Trophoblast cell (in vitro differentiated cells and primary cell): ENCODE data around the gene LPP.

Experiments used
- DNase-seq, 2 donors: peaks; one replicate each; pipeline ENCODE4 v3.0.0-alpha.2; 2016
- H2AFZ ChIP-seq: 2 replicates; pipeline ENCODE4 v1.6.1; 2013; ENCODE audit warnings: low read length, moderate library complexity, mild to moderate bottlenecking; ENCODE audit not compliant: insufficient read depth, poor library complexity
- H2AK5ac ChIP-seq: 2 replicates; pipeline ENCODE4 v1.6.1; 2013; ENCODE audit warnings: mild to moderate bottlenecking, low read length
- H2BK120ac ChIP-seq: 2 replicates; pipeline ENCODE4 v1.6.1; 2013; ENCODE audit warnings: low read length, mild to moderate bottlenecking, moderate library complexity; ENCODE audit not compliant: insufficient read depth, poor library complexity
- H2BK12ac ChIP-seq: 2 replicates; pipeline ENCODE4 v1.6.1; 2013; ENCODE audit warnings: mild to moderate bottlenecking, low read length, moderate library complexity
- H2BK5ac ChIP-seq: 2 replicates; pipeline ENCODE4 v1.6.1; 2013; ENCODE audit warnings: low read length, low read depth, moderate library complexity, mild to moderate bottlenecking; ENCODE audit not compliant: poor library complexity
- H3K14ac ChIP-seq: 2 replicates; pipeline ENCODE4 v1.6.1; 2013; ENCODE audit warnings: mild to moderate bottlenecking, low read length
- H3K18ac ChIP-seq: 2 replicates; pipeline ENCODE4 v1.6.1; 2013; ENCODE audit warnings: mild to moderate bottlenecking, low read length
- H3K23ac ChIP-seq: 2 replicates; pipeline ENCODE4 v1.6.1; 2013; ENCODE audit warnings: low read length
- H3K27ac ChIP-seq: 2 replicates; pipeline ENCODE4 v1.5.1; 2013; ENCODE audit warnings: low read depth, mild to moderate bottlenecking, inconsistent platforms, low read length, moderate library complexity
- H3K27me3 ChIP-seq: 2 replicates; pipeline ENCODE4 v1.6.1; 2013; ENCODE audit warnings: inconsistent platforms, mild to moderate bottlenecking, low read length, moderate library complexity; ENCODE audit not compliant: insufficient read depth
- H3K36me3 ChIP-seq, 2 experiments: 1 replicate in 1 of 2; 2 replicates in 1 of 2; pipeline ENCODE4 v1.6.1; 2013; ENCODE audit warnings: low read length in 2 of 2, mild to moderate bottlenecking in 2 of 2, moderate library complexity in 1 of 2; ENCODE audit not compliant: insufficient read depth in 2 of 2, control insufficient read depth in 1 of 2
- H3K4ac ChIP-seq: 2 replicates; pipeline ENCODE4 v1.6.1; 2013; ENCODE audit warnings: low read depth, mild to moderate bottlenecking, low read length, moderate library complexity
- H3K4me1 ChIP-seq, 2 experiments: 1 replicate in 1 of 2; 2 replicates in 1 of 2; pipeline ENCODE4 v1.6.1; 2013; ENCODE audit warnings: low read length in 2 of 2, mild to moderate bottlenecking in 2 of 2, moderate library complexity in 1 of 2; ENCODE audit not compliant: insufficient read depth in 2 of 2, control insufficient read depth in 1 of 2
- H3K4me2 ChIP-seq: 2 replicates; pipeline ENCODE4 v1.6.1; 2013; ENCODE audit warnings: inconsistent platforms, mild to moderate bottlenecking, low read length, moderate library complexity
- H3K4me3 ChIP-seq: 2 replicates; pipeline ENCODE4 v1.5.1; 2013; ENCODE audit warnings: mild to moderate bottlenecking, low read depth, low read length, inconsistent platforms
- H3K79me1 ChIP-seq: one replicate; pipeline ENCODE4 v1.6.1; 2013; ENCODE audit warnings: low read length
- H3K79me2 ChIP-seq: 2 replicates; pipeline ENCODE4 v1.6.1; 2013; ENCODE audit warnings: low read length, mild to moderate bottlenecking; ENCODE audit not compliant: control insufficient read depth, insufficient read depth, poor library complexity
- H3K9ac ChIP-seq: 2 replicates; pipeline ENCODE4 v1.6.1; 2013; ENCODE audit warnings: mild to moderate bottlenecking, low read length
- H3K9me3 ChIP-seq: 2 replicates; pipeline ENCODE4 v1.6.1; 2013; ENCODE audit warnings: low read depth, mild to moderate bottlenecking, control low read depth, inconsistent platforms, low read length; ENCODE audit not compliant: insufficient read depth
- H4K12ac ChIP-seq: 2 replicates; pipeline ENCODE4 v1.6.1; 2013; ENCODE audit warnings: low read depth, mild to moderate bottlenecking, low read length, moderate library complexity
- H4K8ac ChIP-seq: 2 replicates; pipeline ENCODE4 v1.6.1; 2013; ENCODE audit warnings: low read depth, mild to moderate bottlenecking, low read length, moderate library complexity
- H4K91ac ChIP-seq: one replicate; pipeline ENCODE4 v1.6.1; 2013; ENCODE audit warnings: low read depth, mild to moderate bottlenecking, low read length, moderate library complexity
- WGBS: extraction: QIAGEN DNeasy Blood & Tissue Kit; methylation state at CpG from one replicate; pipeline ENCODE4 v1.1.7; 2013; ENCODE audit warnings: missing lambda C conversion rate; ENCODE audit not compliant: insufficient read length, insufficient coverage; ENCODE audit errors: extremely low coverage; 5-methylcytosine and 5-hydroxymethylcytosine counted together

The LPP gene

GRCh38 chr3:188330138-188330537 lies 176.2 kb downstream of the LPP start:
- H4K8ac ChIP-seq, result no peak overlapping the region
- no peak overlapping the region for H2BK5ac ChIP-seq
- DNase-seq, result no peak
- H3K27ac ChIP-seq, result no peak overlapping the region
- no peaks in the 10 kb centered on the region for H3K79me2 ChIP-seq
- no CpG with 5 or more reads among the region's 2 CpGs for WGBS
- no peak overlapping the region for H3K9ac ChIP-seq
- no peak overlapping the region for H3K14ac ChIP-seq
- no peak overlapping the region for H4K91ac ChIP-seq
- H2BK12ac ChIP-seq, result no peak overlapping the region
- no peak overlapping the region for H3K4me3 ChIP-seq
- H3K18ac ChIP-seq, result no peak overlapping the region
- no peaks in the 10 kb centered on the region for H3K4me1 ChIP-seq
- H3K4ac ChIP-seq, result no peak overlapping the region
- H4K12ac ChIP-seq, result no peak overlapping the region
- H3K27me3 ChIP-seq, result no peaks in the 10 kb centered on the region
- no peak overlapping the region for H2BK120ac ChIP-seq
- H2AK5ac ChIP-seq, result no peak overlapping the region
- no peaks in the 10 kb centered on the region for H3K79me1 ChIP-seq
- H2AFZ ChIP-seq, result no peak overlapping the region
- H3K9me3 ChIP-seq, result no peaks in the 10 kb centered on the region
- no peak overlapping the region for H3K4me2 ChIP-seq
- peaks cover 0 to 2% of the 10 kb centered on the region in 2 experiments for H3K36me3 ChIP-seq
- H3K23ac ChIP-seq, result no peak overlapping the region

DNA sequence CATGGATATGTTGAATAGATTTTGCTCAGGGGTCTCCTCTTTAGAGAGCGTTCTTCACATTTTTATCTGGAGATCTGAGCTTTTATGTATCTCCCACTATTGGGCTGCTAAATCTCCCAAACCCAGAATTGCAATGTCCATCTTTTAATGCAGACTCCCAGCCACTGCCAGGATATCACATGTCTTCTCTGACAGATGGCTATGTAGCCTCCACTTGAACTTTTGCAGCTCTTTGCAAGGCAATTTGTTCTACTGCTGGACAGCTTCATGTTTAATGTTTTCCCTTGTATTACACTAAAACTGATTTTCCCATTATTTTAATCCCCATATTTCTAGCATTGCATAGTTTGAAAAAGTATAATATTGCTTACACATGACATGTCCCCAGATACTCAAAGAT lies 177.2 kb downstream of the LPP start:
- Histone ChIP-seq H3K4me3 (no peak overlapping the region), H3K79me1 (no peaks in the 10 kb centered on the region), H2AK5ac (no peak overlapping the region), H3K27ac (no peak overlapping the region), H3K18ac (no peak overlapping the region), H3K9me3 (no peaks in the 10 kb centered on the region), H3K9ac (no peak overlapping the region), H4K8ac (no peak overlapping the region), H3K36me3 (no peaks in the 10 kb centered on the region), H4K91ac (no peak overlapping the region), H3K27me3 (no peaks in the 10 kb centered on the region), H3K4ac (no peak overlapping the region), H3K4me2 (no peak overlapping the region), H2BK5ac (no peak overlapping the region), H2BK12ac (no peak overlapping the region), H2BK120ac (no peak overlapping the region), H3K23ac (no peak overlapping the region), H3K79me2 (peaks cover 2% of the 10 kb centered on the region), H3K14ac (no peak overlapping the region), H4K12ac (no peak overlapping the region), H2AFZ (no peak overlapping the region), H3K4me1 (no peaks in the 10 kb centered on the region)
- no peak for DNase-seq
- no CpG with 5 or more reads among the region's 1 CpG for WGBS

DNA sequence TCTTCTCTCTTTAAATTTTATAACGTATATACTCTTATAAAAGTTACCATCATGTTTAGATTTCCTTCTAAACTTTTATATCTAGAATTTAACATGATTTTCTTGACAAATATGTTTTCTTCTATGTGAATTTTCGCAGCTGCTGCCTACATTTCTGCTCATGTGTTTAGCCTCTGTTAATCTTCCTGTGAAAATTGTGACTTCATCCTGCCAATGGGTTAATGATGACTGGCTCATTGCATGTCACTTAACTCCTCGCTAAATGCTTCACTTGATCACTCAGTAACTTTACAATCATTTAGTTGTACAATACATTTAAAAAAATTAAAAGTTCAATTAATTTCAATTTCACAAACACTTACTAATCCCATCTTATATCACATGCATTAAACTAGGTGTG lies 178.1 kb downstream of the LPP start:
- Histone ChIP-seq H3K18ac (no peak overlapping the region), H2BK5ac (no peak overlapping the region), H4K91ac (no peak overlapping the region), H3K79me1 (no peaks in the 10 kb centered on the region), H3K4me1 (no peaks in the 10 kb centered on the region), H3K9ac (no peak overlapping the region), H3K4ac (no peak overlapping the region), H3K79me2 (peaks cover 4% of the 10 kb centered on the region), H3K27ac (no peak overlapping the region), H3K36me3 (no peaks in the 10 kb centered on the region), H2BK12ac (no peak overlapping the region), H3K9me3 (no peaks in the 10 kb centered on the region), H3K14ac (no peak overlapping the region), H3K27me3 (no peaks in the 10 kb centered on the region), H2AK5ac (no peak overlapping the region), H3K4me2 (no peak overlapping the region), H3K23ac (no peak overlapping the region), H4K8ac (no peak overlapping the region), H2BK120ac (no peak overlapping the region), H4K12ac (no peak overlapping the region), H2AFZ (no peak overlapping the region), H3K4me3 (no peak overlapping the region)
- 95% methylated on average over 1 of the region's 3 CpGs for WGBS
- DNase-seq, result no peak

DNA sequence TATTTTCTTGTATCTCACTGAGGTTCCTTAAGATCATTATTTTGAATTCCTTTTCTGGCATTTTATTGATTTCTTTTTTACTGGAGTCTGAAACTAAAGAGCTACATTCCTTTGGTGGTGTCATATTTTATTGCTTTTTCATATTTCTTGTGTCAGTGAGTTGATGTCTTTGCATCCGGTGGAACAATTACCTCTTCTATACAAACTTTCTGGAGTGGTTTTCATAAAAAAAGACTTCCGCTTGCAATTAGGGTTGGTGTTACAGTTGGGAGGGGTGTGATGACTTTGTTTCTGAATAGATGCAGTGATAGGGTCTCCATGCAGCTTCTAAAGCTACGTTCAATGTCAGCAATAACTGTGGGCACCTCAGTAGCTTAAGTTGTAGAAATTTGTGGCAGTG lies 181.7 kb downstream of the LPP start:
- Histone ChIP-seq H2BK120ac (no peak overlapping the region), H3K4me1 (no peaks in the 10 kb centered on the region), H3K4me3 (no peak overlapping the region), H3K36me3 (no peaks in the 10 kb centered on the region), H2BK5ac (no peak overlapping the region), H3K23ac (no peak overlapping the region), H3K4ac (no peak overlapping the region), H3K27me3 (no peaks in the 10 kb centered on the region), H2AK5ac (no peak overlapping the region), H3K27ac (no peak overlapping the region), H4K12ac (no peak overlapping the region), H3K4me2 (no peak overlapping the region), H4K8ac (no peak overlapping the region), H2AFZ (no peak overlapping the region), H3K9me3 (no peaks in the 10 kb centered on the region), H3K79me1 (no peaks in the 10 kb centered on the region), H3K79me2 (peaks cover 4% of the 10 kb centered on the region), H3K18ac (no peak overlapping the region), H3K9ac (no peak overlapping the region), H3K14ac (no peak overlapping the region), H2BK12ac (no peak overlapping the region), H4K91ac (no peak overlapping the region)
- no CpG with 5 or more reads among the region's 3 CpGs for WGBS
- DNase-seq, result no peak
